C4-2B (cell line): Measurements from ENCODE around the gene P2RY1.

Experiments
- H3K27ac ChIP-seq: fragments of 450-650 bp; 2 replicates; pipeline ENCODE4 v1.5.1; 2017
- CTCF ChIP-seq: fragments of 450-650 bp; conservative IDR thresholded peaks from 2 replicates; pipeline ENCODE4 v1.5.1; 2017; ENCODE audit warnings: mild to moderate bottlenecking
- ZFX ChIP-seq: fragments of 450-650 bp; IDR thresholded peaks from 2 replicates; pipeline ENCODE4 v1.6.1; 2017

P2RY1 gene

GRCh38 chr3:152879130-152879789 is 44.3 kb downstream of the P2RY1 start:
- TF ChIP-seq CTCF (no peak), ZFX (no peak)
- H3K27ac ChIP-seq: no peak overlapping the region

- no peak overlapping the region for H3K27ac ChIP-seq
- TF ChIP-seq CTCF: no peak
- TF ChIP-seq ZFX: no peak
Observed at GRCh38 chr3:152879790-152880174, 44.9 kb downstream of the P2RY1 start.

- H3K27ac ChIP-seq: no peak overlapping the region
- TF ChIP-seq ZFX: no peak
- no peak for TF ChIP-seq CTCF
Observed at GRCh38 chr3:152885076-152885475, 50.1 kb downstream of the P2RY1 start.
